GM23338 (cell line): Measurements from ENCODE around the gene CD44.

ENCODE experiments used
- CREB1 ChIP-seq: fragments of 250-450 bp; sonication (Bioruptor Pico); IDR thresholded peaks from 2 replicates; pipeline ENCODE4 v1.5.0; 2020; ENCODE audit warnings: low read depth, mild to moderate bottlenecking, moderate library complexity
- EZH2 ChIP-seq: fragments of 200-600 bp; sonication (generic); IDR thresholded peaks from one replicate; pipeline ENCODE4 v1.8.0; 2017; ENCODE audit warnings: antibody characterized with exemption, mild to moderate bottlenecking, low read depth; ENCODE audit not compliant: unreplicated experiment
- EZH2phosphoT487 ChIP-seq: fragments of 200-600 bp; sonication (generic); IDR thresholded peaks from one replicate; pipeline ENCODE4 v1.8.1; 2018; ENCODE audit warnings: antibody characterized with exemption; ENCODE audit not compliant: unreplicated experiment
- JUNB ChIP-seq: IDR thresholded peaks from one replicate; pipeline ENCODE4 v1.6.1; 2016; ENCODE audit warnings: antibody characterized with exemption; ENCODE audit not compliant: unreplicated experiment
- POLR2AphosphoS5 ChIP-seq: IDR thresholded peaks from 2 replicates; pipeline ENCODE4 v1.6.1; 2016; ENCODE audit warnings: antibody characterized with exemption, low read depth
- STAT1 ChIP-seq: IDR thresholded peaks from one replicate; pipeline ENCODE4 v1.6.1; 2016; ENCODE audit warnings: antibody characterized with exemption; ENCODE audit not compliant: unreplicated experiment
- ZNF114 ChIP-seq: fragments of 250-450 bp; sonication (Bioruptor Pico); IDR thresholded peaks from 2 replicates; pipeline ENCODE4 v1.5.0; 2020; ENCODE audit warnings: mild to moderate bottlenecking, moderate library complexity
- ZNF331 ChIP-seq: fragments of 250-450 bp; sonication (Bioruptor Pico); IDR thresholded peaks from 2 replicates; pipeline ENCODE4 v1.5.0; 2020; ENCODE audit warnings: low read depth, mild to moderate bottlenecking, moderate library complexity
- TF ChIP-seq, protein P1 (sequence below), 2 experiments: fragments of 200-600 bp in 1 of 2; sonication (generic) in 1 of 2; conservative IDR thresholded peaks; 2 replicates each; pipeline versions ENCODE4 v1.5.1 to v1.6.1; 2016 to 2017; ENCODE audit warnings: antibody characterized with exemption in 2 of 2, low read depth in 2 of 2, mild to moderate bottlenecking in 2 of 2, moderate library complexity in 1 of 2
- TF ChIP-seq, protein P2 (sequence below): IDR thresholded peaks from 2 replicates; pipeline ENCODE4 v1.6.1; 2016; ENCODE audit warnings: antibody characterized with exemption
- TF ChIP-seq, protein P3 (sequence below): IDR thresholded peaks from one replicate; pipeline ENCODE4 v1.6.1; 2018; ENCODE audit warnings: antibody characterized with exemption; ENCODE audit not compliant: unreplicated experiment
- TF ChIP-seq, protein P4 (sequence below): fragments of 250-450 bp; sonication (Bioruptor Pico); IDR thresholded peaks from 2 replicates; pipeline ENCODE4 v1.5.0; 2020; ENCODE audit warnings: mild to moderate bottlenecking, moderate library complexity

DNA sequence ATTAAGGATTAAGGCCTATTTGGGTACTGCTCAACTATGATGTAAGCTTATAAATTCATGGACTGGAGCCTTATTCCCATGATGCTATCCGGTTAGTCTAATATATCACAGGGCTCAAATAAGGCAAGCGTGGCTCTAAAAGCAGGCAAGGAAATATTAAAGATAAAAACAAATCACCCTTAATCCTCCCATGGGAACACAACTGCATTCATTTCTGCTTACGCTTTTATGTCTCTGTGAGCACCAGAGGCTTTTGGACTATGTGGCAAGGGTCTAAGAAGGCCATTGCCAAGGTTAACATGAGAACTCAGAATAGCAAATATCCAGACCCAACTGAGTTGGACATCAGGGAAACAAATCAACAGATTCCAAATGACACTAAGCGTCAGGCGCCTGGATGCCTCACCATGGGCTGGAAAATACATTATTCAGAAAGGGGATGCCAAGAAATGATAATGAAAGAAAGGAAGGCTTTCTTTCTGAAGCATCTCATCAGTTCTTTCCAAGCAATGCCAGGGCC is 142.3 kb downstream of the CD44 start:
- TF ChIP-seq, protein P1, sequence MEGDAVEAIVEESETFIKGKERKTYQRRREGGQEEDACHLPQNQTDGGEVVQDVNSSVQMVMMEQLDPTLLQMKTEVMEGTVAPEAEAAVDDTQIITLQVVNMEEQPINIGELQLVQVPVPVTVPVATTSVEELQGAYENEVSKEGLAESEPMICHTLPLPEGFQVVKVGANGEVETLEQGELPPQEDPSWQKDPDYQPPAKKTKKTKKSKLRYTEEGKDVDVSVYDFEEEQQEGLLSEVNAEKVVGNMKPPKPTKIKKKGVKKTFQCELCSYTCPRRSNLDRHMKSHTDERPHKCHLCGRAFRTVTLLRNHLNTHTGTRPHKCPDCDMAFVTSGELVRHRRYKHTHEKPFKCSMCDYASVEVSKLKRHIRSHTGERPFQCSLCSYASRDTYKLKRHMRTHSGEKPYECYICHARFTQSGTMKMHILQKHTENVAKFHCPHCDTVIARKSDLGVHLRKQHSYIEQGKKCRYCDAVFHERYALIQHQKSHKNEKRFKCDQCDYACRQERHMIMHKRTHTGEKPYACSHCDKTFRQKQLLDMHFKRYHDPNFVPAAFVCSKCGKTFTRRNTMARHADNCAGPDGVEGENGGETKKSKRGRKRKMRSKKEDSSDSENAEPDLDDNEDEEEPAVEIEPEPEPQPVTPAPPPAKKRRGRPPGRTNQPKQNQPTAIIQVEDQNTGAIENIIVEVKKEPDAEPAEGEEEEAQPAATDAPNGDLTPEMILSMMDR (conservative IDR thresholded peaks at IDR 0.05; ENCODE audit: low read depth in 2 of 2): no peak
- TF ChIP-seq EZH2phosphoT487: no peak
- TF ChIP-seq, protein P2, sequence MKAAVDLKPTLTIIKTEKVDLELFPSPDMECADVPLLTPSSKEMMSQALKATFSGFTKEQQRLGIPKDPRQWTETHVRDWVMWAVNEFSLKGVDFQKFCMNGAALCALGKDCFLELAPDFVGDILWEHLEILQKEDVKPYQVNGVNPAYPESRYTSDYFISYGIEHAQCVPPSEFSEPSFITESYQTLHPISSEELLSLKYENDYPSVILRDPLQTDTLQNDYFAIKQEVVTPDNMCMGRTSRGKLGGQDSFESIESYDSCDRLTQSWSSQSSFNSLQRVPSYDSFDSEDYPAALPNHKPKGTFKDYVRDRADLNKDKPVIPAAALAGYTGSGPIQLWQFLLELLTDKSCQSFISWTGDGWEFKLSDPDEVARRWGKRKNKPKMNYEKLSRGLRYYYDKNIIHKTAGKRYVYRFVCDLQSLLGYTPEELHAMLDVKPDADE: no peak
- no peak for TF ChIP-seq POLR2AphosphoS5
- TF ChIP-seq EZH2: no peak
- TF ChIP-seq ZNF331 (CRISPR knock-in tag): no peak
- no peak for TF ChIP-seq CREB1 (CRISPR knock-in tag)
- no peak for TF ChIP-seq STAT1
- TF ChIP-seq JUNB: no peak
- TF ChIP-seq, protein P3, sequence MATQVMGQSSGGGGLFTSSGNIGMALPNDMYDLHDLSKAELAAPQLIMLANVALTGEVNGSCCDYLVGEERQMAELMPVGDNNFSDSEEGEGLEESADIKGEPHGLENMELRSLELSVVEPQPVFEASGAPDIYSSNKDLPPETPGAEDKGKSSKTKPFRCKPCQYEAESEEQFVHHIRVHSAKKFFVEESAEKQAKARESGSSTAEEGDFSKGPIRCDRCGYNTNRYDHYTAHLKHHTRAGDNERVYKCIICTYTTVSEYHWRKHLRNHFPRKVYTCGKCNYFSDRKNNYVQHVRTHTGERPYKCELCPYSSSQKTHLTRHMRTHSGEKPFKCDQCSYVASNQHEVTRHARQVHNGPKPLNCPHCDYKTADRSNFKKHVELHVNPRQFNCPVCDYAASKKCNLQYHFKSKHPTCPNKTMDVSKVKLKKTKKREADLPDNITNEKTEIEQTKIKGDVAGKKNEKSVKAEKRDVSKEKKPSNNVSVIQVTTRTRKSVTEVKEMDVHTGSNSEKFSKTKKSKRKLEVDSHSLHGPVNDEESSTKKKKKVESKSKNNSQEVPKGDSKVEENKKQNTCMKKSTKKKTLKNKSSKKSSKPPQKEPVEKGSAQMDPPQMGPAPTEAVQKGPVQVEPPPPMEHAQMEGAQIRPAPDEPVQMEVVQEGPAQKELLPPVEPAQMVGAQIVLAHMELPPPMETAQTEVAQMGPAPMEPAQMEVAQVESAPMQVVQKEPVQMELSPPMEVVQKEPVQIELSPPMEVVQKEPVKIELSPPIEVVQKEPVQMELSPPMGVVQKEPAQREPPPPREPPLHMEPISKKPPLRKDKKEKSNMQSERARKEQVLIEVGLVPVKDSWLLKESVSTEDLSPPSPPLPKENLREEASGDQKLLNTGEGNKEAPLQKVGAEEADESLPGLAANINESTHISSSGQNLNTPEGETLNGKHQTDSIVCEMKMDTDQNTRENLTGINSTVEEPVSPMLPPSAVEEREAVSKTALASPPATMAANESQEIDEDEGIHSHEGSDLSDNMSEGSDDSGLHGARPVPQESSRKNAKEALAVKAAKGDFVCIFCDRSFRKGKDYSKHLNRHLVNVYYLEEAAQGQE: no peak
- TF ChIP-seq, protein P4, sequence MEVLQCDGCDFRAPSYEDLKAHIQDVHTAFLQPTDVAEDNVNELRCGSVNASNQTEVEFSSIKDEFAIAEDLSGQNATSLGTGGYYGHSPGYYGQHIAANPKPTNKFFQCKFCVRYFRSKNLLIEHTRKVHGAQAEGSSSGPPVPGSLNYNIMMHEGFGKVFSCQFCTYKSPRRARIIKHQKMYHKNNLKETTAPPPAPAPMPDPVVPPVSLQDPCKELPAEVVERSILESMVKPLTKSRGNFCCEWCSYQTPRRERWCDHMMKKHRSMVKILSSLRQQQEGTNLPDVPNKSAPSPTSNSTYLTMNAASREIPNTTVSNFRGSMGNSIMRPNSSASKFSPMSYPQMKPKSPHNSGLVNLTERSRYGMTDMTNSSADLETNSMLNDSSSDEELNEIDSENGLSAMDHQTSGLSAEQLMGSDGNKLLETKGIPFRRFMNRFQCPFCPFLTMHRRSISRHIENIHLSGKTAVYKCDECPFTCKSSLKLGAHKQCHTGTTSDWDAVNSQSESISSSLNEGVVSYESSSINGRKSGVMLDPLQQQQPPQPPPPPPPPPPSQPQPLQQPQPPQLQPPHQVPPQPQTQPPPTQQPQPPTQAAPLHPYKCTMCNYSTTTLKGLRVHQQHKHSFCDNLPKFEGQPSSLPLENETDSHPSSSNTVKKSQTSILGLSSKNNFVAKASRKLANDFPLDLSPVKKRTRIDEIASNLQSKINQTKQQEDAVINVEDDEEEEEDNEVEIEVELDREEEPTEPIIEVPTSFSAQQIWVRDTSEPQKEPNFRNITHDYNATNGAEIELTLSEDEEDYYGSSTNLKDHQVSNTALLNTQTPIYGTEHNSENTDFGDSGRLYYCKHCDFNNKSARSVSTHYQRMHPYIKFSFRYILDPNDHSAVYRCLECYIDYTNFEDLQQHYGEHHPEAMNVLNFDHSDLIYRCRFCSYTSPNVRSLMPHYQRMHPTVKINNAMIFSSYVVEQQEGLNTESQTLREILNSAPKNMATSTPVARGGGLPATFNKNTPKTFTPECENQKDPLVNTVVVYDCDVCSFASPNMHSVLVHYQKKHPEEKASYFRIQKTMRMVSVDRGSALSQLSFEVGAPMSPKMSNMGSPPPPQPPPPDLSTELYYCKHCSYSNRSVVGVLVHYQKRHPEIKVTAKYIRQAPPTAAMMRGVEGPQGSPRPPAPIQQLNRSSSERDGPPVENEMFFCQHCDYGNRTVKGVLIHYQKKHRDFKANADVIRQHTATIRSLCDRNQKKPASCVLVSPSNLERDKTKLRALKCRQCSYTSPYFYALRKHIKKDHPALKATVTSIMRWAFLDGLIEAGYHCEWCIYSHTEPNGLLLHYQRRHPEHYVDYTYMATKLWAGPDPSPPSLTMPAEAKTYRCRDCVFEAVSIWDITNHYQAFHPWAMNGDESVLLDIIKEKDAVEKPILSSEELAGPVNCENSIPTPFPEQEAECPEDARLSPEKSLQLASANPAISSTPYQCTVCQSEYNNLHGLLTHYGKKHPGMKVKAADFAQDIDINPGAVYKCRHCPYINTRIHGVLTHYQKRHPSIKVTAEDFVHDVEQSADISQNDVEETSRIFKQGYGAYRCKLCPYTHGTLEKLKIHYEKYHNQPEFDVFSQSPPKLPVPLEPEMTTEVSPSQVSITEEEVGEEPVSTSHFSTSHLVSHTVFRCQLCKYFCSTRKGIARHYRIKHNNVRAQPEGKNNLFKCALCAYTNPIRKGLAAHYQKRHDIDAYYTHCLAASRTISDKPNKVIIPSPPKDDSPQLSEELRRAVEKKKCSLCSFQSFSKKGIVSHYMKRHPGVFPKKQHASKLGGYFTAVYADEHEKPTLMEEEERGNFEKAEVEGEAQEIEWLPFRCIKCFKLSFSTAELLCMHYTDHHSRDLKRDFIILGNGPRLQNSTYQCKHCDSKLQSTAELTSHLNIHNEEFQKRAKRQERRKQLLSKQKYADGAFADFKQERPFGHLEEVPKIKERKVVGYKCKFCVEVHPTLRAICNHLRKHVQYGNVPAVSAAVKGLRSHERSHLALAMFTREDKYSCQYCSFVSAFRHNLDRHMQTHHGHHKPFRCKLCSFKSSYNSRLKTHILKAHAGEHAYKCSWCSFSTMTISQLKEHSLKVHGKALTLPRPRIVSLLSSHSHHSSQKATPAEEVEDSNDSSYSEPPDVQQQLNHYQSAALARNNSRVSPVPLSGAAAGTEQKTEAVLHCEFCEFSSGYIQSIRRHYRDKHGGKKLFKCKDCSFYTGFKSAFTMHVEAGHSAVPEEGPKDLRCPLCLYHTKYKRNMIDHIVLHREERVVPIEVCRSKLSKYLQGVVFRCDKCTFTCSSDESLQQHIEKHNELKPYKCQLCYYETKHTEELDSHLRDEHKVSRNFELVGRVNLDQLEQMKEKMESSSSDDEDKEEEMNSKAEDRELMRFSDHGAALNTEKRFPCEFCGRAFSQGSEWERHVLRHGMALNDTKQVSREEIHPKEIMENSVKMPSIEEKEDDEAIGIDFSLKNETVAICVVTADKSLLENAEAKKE: no peak
- no peak for TF ChIP-seq ZNF114 (CRISPR knock-in tag)
